GM21390 (cell line): ENCODE measurements around the gene FKRP.
"Not testable (repeated sequence)": the region's sequence is repeated elsewhere in the genome, so short reads cannot be mapped to it uniquely, and the experiment has no call there.

Source experiments
- ATAC-seq: cut with Tn5 transposase; IDR thresholded peaks from one replicate; pipeline ENCODE4 v1.9.1; 2021; ENCODE audit not compliant: unreplicated experiment

FKRP gene, protein sequence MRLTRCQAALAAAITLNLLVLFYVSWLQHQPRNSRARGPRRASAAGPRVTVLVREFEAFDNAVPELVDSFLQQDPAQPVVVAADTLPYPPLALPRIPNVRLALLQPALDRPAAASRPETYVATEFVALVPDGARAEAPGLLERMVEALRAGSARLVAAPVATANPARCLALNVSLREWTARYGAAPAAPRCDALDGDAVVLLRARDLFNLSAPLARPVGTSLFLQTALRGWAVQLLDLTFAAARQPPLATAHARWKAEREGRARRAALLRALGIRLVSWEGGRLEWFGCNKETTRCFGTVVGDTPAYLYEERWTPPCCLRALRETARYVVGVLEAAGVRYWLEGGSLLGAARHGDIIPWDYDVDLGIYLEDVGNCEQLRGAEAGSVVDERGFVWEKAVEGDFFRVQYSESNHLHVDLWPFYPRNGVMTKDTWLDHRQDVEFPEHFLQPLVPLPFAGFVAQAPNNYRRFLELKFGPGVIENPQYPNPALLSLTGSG

DNA sequence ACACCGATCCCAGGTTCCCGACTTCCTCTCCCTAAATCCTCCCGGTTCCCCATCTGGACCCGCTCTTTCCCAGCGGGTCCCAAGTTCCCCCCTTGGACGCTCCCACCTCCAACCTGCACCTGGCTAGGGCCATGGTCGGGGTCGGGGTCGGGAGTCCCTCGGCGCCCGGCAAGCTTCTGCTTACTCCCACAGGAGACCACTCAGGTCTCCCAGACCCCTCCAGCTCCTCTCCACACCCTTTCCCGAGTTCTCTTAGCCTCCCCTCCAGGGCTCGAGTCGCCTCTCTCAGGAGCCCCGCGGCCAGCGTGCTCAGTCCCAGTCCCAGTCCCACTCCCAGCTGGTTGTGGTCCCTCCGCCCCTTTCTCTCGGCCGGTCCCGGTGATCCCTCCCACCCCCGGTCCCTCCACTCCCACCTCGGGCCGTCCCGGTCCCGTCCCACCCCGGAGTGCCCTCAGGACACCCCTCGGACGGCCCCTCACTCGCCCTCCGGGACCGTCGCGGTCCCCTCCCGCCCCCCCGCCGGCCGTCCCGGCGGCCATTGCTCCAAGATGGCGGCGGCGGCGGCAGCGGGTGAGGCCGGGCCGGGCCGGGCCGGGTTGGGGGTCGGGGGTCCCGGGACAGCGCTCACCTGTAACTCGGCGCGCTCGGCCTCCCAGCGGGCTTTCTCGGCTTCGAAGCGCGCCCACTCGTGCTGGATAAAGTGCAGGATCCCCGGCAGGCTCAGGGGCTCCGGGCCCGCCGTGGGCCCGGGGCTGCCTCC is at the start of gene FKRP:
Gene FKRP (plus strand): TSS at position 537 of the 760 bp plus-strand sequence. CDS start 9,394 bp downstream, outside the sequence.
- ATAC-seq: no peak

DNA sequence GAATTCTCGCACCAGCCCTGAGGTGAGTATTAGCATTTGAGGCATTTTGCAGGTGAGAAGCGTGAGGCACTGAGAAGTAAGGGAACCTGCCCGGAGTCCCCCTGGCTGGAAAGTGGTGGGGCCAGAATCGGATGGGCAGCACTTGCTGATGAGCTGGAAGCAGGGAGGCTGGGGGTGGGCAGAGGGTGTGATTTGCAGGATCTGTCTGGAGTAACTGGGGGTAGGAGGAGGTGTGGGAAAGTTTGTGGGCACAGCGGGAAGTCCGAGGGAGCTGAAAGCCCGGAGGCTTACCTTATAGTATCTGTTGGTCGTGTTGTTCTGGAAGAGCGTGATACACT is 49.0 kb upstream of the FKRP start:
- ATAC-seq: no peak

DNA sequence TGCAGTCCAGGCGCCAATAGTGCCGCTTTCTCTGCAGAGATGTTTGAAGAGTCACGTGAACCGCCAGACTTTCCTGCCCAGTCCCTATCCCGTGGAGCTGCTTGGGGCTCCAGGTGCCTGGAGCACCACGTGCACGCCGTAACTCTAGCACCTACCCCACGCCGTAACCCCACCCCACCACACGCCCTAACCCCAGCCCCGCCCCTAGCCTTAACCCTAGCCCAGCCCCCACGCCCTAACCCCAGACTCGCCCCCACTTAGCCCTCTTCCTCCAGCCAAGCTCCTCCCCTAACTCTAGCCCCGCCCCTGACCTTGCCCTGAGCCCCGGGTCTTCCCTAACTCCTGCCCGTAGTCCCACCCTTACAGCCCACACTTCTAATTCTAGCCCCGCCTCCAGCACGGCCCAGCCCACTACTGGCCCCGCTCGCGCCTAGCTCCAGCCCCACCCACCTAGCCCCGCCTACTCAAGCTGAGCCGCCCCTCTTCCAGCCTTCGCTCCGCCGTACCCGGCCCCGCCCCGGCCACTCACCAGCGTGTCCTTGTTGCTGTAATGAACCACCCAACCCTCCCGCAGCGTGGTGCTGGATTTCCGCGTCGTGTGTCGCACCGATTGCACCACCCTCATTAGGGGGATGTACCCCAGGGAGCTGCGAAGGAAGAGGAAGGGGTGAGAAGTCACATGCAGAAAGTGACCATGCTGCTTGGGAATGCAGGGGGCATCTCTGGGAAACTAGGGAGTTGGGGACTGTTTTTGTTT is 48.5 kb upstream of the FKRP start:
- ATAC-seq: no peak

DNA sequence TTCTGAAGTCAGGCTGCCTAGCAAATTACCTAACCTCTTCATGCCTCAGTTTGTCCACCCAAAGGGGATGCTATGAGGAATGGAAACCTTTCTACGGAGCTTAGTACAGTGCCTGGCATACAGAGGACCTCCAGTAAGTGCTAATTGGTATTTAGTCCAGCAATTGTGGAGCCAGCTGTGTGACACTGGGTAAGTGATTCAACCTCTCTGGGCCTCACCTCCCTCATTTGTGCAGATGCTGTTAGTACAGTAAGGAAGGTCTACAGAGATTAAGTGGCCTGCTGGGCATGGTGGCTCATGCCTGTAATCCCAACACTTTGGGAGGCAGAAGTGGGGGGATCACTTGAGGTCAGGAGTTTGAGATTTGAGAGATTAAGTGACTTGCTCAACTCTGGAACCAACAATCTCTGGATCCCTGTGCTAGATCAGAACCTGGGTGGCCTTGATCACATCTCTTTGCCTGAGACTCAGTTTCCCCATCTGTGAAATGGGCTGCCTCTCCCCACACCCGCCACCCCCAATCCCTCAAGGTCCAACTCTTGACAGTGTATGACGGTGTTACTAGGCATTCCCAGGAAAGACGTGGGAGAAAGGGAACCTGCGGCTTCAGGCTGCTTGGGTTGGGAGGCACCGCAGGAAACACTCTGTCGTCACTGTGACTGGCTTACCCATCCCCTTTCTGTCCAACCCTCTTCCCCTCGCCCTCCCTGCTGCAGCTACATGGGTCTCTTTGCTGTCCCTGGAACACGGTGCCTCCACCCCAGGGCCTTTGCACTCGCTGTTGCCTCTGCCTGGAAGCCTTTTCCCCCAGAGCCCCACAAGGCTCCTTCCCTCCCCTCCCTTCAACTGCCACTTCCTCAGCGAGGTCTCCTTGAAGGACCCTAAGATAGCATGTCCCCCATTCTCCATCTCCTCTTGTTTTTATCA is 47.2 kb upstream of the FKRP start:
- ATAC-seq: no peak

DNA sequence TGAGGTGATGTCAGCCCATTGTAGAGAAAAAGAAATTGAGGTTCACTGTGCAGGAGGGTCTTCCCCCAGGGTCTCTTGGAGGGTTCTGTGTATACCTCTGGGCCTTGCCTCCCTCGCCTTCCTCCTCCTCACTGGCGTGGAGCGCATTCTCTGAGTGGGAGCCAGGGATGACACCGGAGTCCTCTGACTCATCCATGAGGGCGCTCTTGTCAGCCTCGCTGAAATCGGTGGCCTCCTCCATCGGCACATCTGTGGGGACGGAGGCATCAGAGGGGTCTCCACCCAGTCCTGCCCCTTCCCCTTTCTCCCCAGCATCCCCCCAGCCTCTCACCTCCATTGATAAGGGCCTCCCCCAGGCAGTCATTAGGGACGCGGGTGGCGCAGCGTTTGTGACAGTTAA is 45.2 kb upstream of the FKRP start:
- no peak for ATAC-seq

DNA sequence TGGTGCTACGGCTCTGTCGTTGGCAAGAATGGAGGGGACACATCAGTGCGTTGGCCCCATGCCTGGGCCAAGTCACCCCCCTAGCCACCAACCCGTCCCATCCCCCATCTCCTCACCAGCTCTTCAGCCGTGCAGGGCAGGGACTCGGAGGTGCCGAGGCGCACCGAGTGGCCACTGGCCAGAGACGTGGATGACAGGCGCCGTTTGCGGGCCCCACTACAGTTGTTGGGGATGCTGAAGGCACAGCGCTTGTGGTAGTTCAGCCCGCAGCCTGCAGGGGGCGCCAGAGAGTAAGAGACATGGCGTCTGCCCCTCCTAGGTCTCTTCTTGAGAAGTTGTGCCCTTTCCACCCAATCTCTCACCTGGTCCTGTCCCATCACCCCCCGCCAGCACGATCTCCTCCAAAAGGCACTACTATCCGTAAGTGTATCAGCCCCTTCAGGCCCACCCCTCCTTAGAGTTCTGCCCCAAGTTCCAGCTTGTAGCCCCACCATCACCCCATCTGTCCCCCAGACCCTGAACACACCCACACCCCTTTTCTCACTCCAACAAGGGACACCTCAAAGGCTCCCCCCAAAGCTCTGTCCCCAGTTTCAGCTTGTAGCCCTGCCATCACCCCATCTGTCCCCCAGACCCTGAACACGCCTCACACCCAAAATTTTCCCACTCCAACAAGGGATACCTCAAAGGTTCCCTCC is 41.3 kb upstream of the FKRP start:
- no peak for ATAC-seq

DNA sequence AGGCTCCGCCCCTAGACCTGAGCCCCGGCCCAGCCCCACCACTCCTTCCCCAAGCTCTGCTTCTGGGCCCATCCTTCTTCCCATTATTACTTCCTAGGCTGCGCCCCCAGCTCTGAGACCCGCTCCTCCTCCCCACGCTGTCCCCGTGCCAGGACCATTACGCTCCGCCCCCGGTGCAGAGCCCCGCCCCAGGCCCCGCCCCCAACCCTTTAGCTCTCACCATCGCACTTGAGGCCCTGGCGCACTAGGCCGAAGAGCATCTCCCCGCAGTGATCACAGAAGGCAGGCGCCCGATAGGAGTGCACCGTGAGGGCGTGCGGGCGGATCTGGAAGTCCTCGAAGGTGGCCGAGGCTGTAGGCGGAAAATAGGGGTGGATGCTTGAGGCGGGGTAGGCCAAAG is 35.2 kb upstream of the FKRP start:
- no peak for ATAC-seq

DNA sequence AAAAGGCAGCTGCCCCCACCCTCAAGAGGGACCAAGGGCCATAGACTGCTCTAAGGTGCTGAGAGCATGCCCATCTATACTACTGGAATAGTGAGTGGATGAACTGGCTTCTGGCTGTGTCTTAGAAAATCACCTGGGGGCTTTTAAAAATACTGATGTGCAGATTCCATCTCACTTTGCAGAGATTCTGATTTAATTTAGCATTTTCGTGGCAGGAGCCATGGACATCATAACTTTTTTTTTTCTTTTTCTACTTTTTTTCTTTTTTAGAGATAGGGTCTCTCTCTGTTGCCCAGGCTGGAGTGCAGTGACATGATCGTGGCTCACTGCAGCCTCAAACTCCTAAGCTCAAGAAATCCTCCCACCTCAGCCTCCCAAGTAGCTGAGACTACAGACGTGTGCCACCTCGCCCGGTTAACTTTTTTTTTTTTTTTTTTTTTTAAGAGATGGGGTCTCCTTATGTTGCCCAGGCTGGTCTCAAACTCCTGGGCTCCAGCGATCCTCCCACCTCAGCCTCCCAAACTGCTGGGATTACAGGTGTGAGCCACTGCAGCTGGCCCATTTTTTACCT is 33.0 kb upstream of the FKRP start:
- ATAC-seq: not testable (repeated sequence)

DNA sequence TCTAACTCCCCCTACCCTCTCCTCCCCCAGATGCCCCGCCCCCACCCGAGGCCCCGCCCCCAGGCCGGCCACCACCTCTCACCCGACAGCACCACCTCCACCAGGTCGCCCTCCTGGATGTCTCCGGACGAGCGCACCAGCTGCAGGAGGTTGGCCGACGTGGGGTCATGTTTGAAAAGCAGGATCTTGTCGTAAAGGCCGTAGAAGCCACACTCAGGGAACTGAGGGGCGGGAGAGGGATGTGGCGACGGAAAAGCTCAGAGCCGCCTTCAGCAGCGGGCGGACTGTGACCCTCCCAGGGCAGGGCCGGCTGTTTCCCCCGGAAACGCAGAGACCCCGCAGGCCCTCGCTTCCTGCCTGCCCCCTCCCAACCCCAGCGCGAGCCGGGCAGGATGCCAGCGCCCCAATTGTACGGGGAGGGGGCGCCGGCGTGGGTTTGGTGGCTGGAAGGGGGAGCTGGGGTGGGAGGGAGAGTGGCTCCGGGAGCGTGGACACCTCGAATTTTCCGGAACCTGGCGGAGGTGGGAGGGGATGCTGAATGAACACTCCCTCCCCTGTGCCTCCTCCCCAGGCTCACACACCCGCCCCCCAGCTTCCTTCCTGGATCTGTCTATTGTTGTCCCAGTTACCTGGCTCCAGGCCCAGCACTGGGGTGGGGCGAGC is 31.9 kb upstream of the FKRP start:
- no peak for ATAC-seq

DNA sequence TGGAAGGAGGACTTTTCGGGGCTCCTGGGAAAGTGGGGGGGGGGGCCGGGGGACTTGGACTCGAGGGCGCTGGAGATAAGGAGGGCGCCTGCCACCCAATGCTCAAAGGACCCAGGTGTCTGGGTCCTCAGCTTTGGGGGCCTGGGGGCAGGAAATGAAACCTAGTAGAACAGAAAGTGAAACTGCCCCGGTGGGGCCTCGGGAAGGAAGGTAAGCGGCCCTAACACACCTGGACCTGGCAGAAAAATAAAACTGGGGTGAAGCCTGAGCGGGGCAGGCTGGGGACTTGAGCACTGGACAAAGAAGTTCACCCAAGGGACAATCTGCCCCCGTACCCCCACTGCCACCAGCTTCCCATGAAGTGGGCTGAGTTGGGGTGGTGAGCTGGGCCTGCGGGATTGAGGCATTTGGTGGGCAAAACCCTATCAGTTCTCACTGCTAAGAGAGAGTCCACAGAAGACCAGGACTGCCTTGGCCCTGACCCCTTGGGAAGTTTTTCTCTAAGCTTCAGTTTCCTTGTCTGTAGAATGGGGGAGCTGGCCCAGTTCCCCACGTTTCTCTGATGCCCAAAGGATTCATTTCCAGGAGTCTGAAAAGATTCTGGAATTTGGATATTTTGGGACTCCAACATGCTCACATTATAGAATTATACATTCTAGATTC is 31.3 kb upstream of the FKRP start:
- no peak for ATAC-seq

DNA sequence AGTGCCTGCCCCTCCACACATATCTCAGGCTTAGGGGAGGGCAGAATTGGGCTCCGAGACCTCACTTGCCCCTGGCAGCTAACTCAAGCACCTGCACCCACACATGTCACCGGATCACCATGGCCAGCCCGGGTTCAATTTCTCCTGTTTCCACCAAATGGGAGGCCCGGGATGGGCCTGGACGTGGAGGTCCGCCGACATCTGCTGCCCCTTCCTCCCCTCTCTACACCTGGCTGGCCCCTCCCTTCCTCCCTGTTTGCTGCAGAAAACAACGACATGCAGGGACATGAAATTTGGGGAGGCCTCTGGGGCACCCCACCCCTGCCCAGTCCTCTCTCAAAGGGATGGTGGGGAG is 30.3 kb upstream of the FKRP start:
- ATAC-seq: no peak

DNA sequence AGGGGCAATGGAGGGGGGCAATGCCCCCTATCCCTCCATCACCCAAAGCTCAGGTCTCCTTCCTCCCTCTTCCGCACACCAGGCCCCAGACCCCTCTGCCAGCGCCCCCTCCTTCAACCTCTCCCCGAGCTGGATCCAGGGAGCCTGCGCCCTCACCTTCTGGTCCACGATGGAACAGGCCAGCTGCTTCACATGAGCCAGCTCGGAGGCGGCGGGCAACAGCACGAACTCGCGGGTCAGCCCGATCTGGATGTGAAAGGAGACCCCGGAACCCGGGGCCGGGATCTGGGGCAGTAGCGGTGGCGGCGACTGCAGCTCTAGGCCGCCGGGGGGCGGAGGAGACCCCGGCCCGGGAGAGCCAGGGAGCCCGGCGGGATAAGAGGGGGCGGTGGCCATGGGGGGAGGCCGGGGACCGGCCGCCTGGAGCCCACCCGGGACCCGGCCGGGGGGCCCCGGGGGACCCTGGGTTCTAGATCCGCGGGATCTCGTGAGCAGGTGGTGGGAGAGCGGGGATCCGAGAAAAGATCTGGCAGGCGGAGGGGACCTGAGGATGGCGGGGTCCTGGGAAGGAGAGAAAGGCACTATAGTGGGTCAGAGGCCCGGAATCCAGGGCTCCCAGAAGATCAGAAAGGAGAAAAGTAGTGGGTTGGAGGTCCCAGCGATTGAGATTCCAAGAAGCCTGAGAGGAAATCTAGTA is 29.7 kb upstream of the FKRP start:
- ATAC-seq: no peak

DNA sequence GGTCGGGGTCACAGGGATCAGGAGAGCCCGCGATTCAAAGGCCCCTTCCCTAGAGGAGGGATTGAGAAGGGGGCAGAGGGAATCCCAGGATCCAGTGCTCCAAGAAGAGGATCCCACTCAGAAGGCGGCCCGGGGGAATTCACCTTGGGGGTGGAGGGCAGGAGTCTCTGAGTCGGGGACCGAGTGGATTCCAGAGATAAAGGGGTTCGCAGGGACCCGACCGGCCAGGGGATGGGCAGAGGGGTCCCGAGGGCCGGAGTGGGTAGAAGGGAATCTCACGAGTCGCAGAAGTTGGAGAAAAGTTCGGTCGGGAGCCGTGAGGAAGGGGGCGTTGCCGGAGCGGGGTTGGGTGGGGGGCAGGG is 29.2 kb upstream of the FKRP start:
- ATAC-seq: no peak

DNA sequence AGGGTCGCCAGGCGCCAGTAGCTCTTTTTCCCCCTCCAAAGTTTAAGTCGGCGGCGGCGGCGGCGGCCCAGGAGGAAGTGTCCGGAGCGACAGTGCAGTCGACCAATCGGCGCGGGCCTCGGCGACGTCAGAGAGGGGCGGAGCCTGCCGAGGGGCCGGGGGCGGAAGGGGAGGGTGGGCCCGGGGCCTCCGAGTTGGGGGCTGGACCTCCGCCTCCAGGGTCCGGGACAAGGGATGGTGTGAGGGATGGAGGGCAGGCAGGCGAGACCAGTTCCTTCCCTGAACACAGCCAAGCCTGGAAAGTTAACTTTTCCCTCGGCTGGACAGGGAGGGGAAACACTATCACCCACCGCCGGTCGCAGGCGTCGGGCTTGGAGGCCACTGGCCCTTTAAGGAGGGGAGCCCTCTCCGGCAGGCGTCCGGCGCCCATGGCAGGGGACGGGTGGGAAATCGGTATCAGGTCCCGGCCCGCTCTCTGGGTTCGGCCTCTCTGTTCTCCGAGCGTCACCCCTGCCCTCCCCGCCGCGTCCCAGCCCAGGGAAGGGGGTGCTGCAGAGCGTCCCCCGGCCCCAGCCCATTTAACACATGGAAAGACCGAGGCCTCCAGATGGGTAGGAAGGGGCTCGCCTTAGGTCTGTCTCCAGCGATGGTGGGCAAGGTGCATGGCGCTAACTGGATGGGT is 28.7 kb upstream of the FKRP start, which contains the start of gene PRKD2:
Gene PRKD2 (minus strand): TSS at position 81 of the 682 bp plus-strand sequence. CDS start 744 bp downstream, outside the sequence.
- peak; percentile 28 for ATAC-seq

DNA sequence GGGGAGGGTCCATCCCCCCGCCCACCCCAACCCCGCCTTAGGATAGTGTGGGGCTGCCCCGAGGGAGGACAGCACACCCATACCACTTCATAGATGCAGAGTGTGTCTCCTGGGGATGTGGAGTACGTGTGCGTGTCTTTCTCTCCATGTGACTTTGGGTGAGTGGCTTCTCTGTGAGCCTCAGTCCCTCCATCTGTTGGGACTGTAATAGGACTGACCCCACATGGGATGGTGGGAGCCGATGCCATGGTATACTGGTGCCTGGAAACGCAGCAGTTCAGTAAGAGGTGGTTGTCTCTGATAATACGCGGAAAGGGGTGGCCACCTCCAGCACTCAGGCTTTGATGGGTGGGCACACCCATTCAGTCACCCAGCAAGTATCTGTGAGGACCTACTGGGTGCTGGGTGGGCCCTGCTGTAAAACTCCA is 28.1 kb upstream of the FKRP start:
- ATAC-seq: no peak

DNA sequence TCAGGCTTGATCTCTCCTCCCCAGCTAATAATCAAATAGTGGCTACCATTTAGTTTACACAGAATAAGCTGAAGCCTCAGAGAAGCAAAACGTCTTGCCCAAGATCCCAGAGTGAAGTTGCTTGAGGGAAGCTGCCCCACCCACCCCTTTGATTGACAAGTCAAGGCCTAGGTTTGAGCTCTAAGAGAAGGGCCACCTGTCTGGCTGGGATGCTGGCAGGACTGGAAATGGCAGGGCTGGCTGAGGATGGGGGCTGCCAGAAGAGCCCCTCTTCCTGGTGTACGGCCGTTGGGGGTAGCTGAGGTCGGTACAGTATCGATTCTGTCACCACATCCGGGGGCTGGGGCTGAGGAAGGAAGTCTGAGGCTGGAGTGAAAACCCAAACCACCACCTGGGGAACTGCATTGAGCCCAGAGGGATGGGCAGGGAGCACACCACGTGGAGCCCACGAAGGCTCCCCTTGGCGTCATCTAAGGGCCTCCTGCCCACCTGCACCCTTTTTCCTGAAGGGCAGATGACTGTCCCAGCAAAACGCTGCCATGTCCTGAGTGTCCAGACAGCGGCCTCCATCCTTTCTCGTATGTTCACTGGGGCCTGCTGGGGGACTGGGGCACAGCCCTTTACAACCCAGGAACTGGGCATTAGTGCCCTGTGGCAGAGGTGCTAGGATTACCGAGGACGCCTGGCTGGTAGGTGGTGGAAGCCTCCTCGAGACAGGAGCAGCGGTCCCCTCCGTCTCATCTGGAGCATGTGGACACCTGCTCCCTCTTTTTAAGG is 27.5 kb upstream of the FKRP start:
- no peak for ATAC-seq
